Transverse colon (tissue), 3 donors: ENCODE data around the gene SPARC.

Experiments
- EP300 ChIP-seq: sonication (generic); formaldehyde crosslinking; IDR thresholded peaks from one replicate; pipeline ENCODE4 v1.6.1; 2017; ENCODE audit warnings: antibody characterized with exemption, low read depth
- TF ChIP-seq, protein P1 (sequence below), 5 experiments: fragments of 200-600 bp in 3 of 5; fragments of 450-650 bp in 2 of 5; sonication (generic) in 3 of 5; IDR thresholded peaks; 1 replicate in 2 of 5; 2 replicates in 3 of 5; pipeline ENCODE4 v1.5.1; 2016 to 2017; ENCODE audit warnings: antibody characterized with exemption in 5 of 5, inconsistent platforms in 3 of 5, mild to moderate bottlenecking in 2 of 5, moderate library complexity in 1 of 5

GRCh38 chr5:151718646-151719045 lies 31.9 kb upstream of the SPARC start:
- TF ChIP-seq, protein P1, sequence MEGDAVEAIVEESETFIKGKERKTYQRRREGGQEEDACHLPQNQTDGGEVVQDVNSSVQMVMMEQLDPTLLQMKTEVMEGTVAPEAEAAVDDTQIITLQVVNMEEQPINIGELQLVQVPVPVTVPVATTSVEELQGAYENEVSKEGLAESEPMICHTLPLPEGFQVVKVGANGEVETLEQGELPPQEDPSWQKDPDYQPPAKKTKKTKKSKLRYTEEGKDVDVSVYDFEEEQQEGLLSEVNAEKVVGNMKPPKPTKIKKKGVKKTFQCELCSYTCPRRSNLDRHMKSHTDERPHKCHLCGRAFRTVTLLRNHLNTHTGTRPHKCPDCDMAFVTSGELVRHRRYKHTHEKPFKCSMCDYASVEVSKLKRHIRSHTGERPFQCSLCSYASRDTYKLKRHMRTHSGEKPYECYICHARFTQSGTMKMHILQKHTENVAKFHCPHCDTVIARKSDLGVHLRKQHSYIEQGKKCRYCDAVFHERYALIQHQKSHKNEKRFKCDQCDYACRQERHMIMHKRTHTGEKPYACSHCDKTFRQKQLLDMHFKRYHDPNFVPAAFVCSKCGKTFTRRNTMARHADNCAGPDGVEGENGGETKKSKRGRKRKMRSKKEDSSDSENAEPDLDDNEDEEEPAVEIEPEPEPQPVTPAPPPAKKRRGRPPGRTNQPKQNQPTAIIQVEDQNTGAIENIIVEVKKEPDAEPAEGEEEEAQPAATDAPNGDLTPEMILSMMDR (IDR thresholded peaks at IDR 0.05): no peak
- no peak for TF ChIP-seq EP300
